ENCODE results near the gene CWC25. TPM values are rescaled to one million over a fixed set of nuclear protein-coding genes. Genes with fewer than 3 reads are reported as not detected.

Gene CWC25
- total and polyA plus RNA-seq, 9 of the 15 experiments (the other 6 are each of a cell fraction or from before 2014, with no cell fraction given), result 16.5 to 27.4 (median 23.0) TPM

DNA sequence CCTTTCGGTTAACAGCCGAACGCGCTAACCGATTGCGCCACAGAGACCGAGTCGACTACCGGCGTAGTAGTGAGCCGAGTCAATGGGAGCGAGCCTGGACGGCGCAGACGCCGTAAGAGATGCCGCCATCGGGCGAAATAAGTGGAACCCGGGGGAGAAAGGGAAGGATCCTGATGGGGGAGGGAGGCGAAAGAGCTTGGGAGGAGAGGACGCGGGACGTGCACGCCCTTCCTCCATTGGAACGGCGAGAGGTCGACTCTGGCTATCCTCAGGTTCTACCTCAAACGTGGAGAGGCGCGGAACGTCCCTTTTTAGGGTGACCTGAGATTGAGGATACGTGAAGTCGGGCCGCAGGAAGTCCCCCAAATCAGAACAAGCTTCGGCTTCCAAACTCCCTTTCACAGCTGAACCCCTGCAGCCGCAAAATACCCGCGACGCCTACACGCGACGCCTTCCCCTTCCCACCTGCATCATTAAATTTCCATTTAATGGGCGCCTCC is 73.3 kb downstream of the CWC25 start (continued):
- TF ChIP-seq ZNF280A (IDR thresholded peaks at IDR 0.05; ENCODE audit: low read depth, partially characterized antibody), result peak; percentile 21
- no peak for TF ChIP-seq ZNF609 (CRISPR knock-in tag; IDR thresholded peaks at IDR 0.05; ENCODE audit: borderline replicate concordance)
- TF ChIP-seq RB1 (IDR thresholded peaks at IDR 0.05; ENCODE audit: low read depth), result peak; percentile 95
- TF ChIP-seq, protein P1, sequence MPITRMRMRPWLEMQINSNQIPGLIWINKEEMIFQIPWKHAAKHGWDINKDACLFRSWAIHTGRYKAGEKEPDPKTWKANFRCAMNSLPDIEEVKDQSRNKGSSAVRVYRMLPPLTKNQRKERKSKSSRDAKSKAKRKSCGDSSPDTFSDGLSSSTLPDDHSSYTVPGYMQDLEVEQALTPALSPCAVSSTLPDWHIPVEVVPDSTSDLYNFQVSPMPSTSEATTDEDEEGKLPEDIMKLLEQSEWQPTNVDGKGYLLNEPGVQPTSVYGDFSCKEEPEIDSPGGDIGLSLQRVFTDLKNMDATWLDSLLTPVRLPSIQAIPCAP (CRISPR knock-in tag; IDR thresholded peaks at IDR 0.05; ENCODE audit: borderline replicate concordance), result no peak
- TF ChIP-seq ELF1 (tag; IDR thresholded peaks at IDR 0.05), result no peak
- no peak for TF ChIP-seq ZFPM2 (CRISPR knock-in tag; IDR thresholded peaks at IDR 0.05)
- no peak for TF ChIP-seq NR1H2 (CRISPR knock-in tag; IDR thresholded peaks at IDR 0.05)
- no peak for TF ChIP-seq SLC30A9 (CRISPR knock-in tag; IDR thresholded peaks at IDR 0.05)
- TF ChIP-seq PHF20 (IDR thresholded peaks at IDR 0.05; ENCODE audit: partially characterized antibody), result peak; percentile 66
- TF ChIP-seq GABPB1 (CRISPR knock-in tag; IDR thresholded peaks at IDR 0.05), result peak; percentile 10
- no peak for TF ChIP-seq JUND (IDR thresholded peaks at IDR 0.05; ENCODE audit: borderline replicate concordance, low read depth, low read length)
- TF ChIP-seq JUND (tag; IDR thresholded peaks at IDR 0.05; ENCODE audit: borderline replicate concordance, low read depth, low read length), result peak; percentile 51; the same call in 1 of the 3 replicates
- peak; percentile 32; the same call in 1 of the 2 replicates for TF ChIP-seq E2F3 (CRISPR knock-in tag; IDR thresholded peaks at IDR 0.05)
- peak; percentile 99 for TF ChIP-seq POLR2H (tag; IDR thresholded peaks at IDR 0.05; ENCODE audit: low read depth)
- TF ChIP-seq, protein P2, sequence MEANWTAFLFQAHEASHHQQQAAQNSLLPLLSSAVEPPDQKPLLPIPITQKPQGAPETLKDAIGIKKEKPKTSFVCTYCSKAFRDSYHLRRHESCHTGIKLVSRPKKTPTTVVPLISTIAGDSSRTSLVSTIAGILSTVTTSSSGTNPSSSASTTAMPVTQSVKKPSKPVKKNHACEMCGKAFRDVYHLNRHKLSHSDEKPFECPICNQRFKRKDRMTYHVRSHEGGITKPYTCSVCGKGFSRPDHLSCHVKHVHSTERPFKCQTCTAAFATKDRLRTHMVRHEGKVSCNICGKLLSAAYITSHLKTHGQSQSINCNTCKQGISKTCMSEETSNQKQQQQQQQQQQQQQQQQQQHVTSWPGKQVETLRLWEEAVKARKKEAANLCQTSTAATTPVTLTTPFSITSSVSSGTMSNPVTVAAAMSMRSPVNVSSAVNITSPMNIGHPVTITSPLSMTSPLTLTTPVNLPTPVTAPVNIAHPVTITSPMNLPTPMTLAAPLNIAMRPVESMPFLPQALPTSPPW (CRISPR knock-in tag; IDR thresholded peaks at IDR 0.05), result peak; percentile 69; the same call in 1 of the 2 replicates
- peak; percentile 25; the same call in 1 of the 2 replicates for TF ChIP-seq BCOR (IDR thresholded peaks at IDR 0.05)
- 0 out of 2 replicates have a peak, but pooled peaks have one; percentile 24 for TF ChIP-seq POLR2A (conservative IDR thresholded peaks at IDR 0.05)
- no peak for TF ChIP-seq ATF1 (CRISPR knock-in tag; IDR thresholded peaks at IDR 0.05)
- TF ChIP-seq ATF1 (tag; IDR thresholded peaks at IDR 0.05), result no peak
- TF ChIP-seq ZNF695 (CRISPR knock-in tag; IDR thresholded peaks at IDR 0.05), result no peak
- TF ChIP-seq FOXJ3 (CRISPR knock-in tag; IDR thresholded peaks at IDR 0.05), result no peak

Data from K562 (cell line).